Measurements from ENCODE around the gene UBXN1.

DNA sequence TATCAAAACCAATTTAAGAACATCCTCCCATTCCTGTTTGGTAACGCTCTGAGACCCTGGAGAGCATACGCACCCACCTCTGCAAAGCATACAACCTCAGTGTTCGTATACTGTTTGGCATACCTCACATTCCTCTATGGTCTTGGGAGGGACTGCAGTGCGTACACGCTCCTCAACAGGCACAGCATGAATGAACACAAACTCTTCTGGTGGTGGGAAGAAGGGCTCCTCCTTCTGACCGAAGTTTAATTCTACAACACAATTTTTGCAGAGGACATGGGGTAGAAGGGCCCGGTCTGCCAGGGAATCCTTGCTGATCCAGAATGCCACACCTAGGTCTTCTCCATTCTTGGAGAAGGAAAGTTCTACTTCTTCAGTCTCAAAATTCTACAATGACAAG lies 43.1 kb upstream of the UBXN1 start:
- TF ChIP-seq EZH2 (IDR thresholded peaks at IDR 0.05) (no peak), POLR2AphosphoS5 (IDR thresholded peaks at IDR 0.05; ENCODE audit: borderline replicate concordance, low read depth, low read length) (no peak)

Measured in SK-N-MC (cell line).